WERI-Rb-1 (cell line): Measurements from ENCODE around the gene TFIP11.

Experiments
- DNase-seq: peaks from one replicate; pipeline ENCODE4 v3.0.0-alpha.2; 2020
- H3K27ac ChIP-seq: fragments of 250-450 bp; sonication (Bioruptor Pico); 2 replicates; pipeline ENCODE4 v1.5.1; 2020; ENCODE audit warnings: mild to moderate bottlenecking, moderate library complexity
- H3K27me3 ChIP-seq: fragments of 250-450 bp; sonication (Bioruptor Pico); 2 replicates; pipeline ENCODE4 v1.5.1; 2021; ENCODE audit warnings: mild to moderate bottlenecking, low read depth, moderate library complexity; ENCODE audit not compliant: insufficient read depth, severe bottlenecking
- H3K36me3 ChIP-seq: fragments of 250-450 bp; sonication (Bioruptor Pico); 2 replicates; pipeline ENCODE4 v1.5.1; 2020; ENCODE audit warnings: mild to moderate bottlenecking, moderate library complexity
- H3K4me3 ChIP-seq: 2 replicates; pipeline ENCODE4 v1.5.1; 2011; ENCODE audit warnings: low read depth, mild to moderate bottlenecking, control low read depth, low read length
- H3K9me3 ChIP-seq: fragments of 250-450 bp; sonication (Bioruptor Pico); 2 replicates; pipeline ENCODE4 v1.5.1; 2021; ENCODE audit warnings: mild to moderate bottlenecking, moderate library complexity; ENCODE audit not compliant: severe bottlenecking
- CTCF ChIP-seq: IDR thresholded peaks from 2 replicates; pipeline ENCODE4 v1.5.1; 2011; ENCODE audit warnings: low read depth, mild to moderate bottlenecking, control low read depth, inconsistent platforms, low read length

TFIP11 gene

GRCh38 chr22:26447584-26448329 lies 64.5 kb downstream of the TFIP11 start:
- Histone ChIP-seq H3K27ac (peak overlapping the region; percentile 86), H3K27me3 (no peaks in the 10 kb centered on the region), H3K4me3 (no peak overlapping the region), H3K36me3 (peaks cover 24% of the 10 kb centered on the region), H3K9me3 (no peaks in the 10 kb centered on the region)
- peak; percentile 48 for DNase-seq
- TF ChIP-seq CTCF, result no peak

GRCh38 chr22:26446808-26447515 lies 65.3 kb downstream of the TFIP11 start:
- Histone ChIP-seq H3K27ac (peak overlapping the region; percentile 86), H3K27me3 (no peaks in the 10 kb centered on the region), H3K4me3 (no peak overlapping the region; the same call in 1 of the 2 replicates), H3K9me3 (no peaks in the 10 kb centered on the region), H3K36me3 (peaks cover 27% of the 10 kb centered on the region)
- TF ChIP-seq CTCF, result no peak
- no peak for DNase-seq

- H3K27ac ChIP-seq, result peak overlapping the region; percentile 86
- no peak for DNase-seq
- no peaks in the 10 kb centered on the region for H3K27me3 ChIP-seq
- H3K36me3 ChIP-seq, result peaks cover 28% of the 10 kb centered on the region
- TF ChIP-seq CTCF, result no peak
- no peaks in the 10 kb centered on the region for H3K9me3 ChIP-seq
- H3K4me3 ChIP-seq, result no peak overlapping the region
These were observed 66.5 kb downstream of the TFIP11 start for GRCh38 chr22:26445577-26446275.

GRCh38 chr22:26444777-26445176 lies 67.5 kb downstream of the TFIP11 start:
- H3K9me3 ChIP-seq, result no peaks in the 10 kb centered on the region
- peak overlapping the region; percentile 86 for H3K27ac ChIP-seq
- no peak for DNase-seq
- H3K27me3 ChIP-seq, result no peaks in the 10 kb centered on the region
- peaks cover 20% of the 10 kb centered on the region for H3K36me3 ChIP-seq
- H3K4me3 ChIP-seq, result no peak overlapping the region
- TF ChIP-seq CTCF, result no peak

GRCh38 chr22:26443901-26444690 lies 68.2 kb downstream of the TFIP11 start:
- peak overlapping the region; percentile 86 for H3K27ac ChIP-seq
- no peak overlapping the region for H3K4me3 ChIP-seq
- H3K36me3 ChIP-seq, result peaks cover 17% of the 10 kb centered on the region
- H3K9me3 ChIP-seq, result no peaks in the 10 kb centered on the region
- H3K27me3 ChIP-seq, result no peaks in the 10 kb centered on the region
- no peak for DNase-seq
- no peak for TF ChIP-seq CTCF
